ENCODE measurements around the gene RASSF1. TPM values are rescaled to one million over a fixed set of nuclear protein-coding genes. Genes with fewer than 3 reads are reported as not detected.

Gene RASSF1
- total and polyA plus RNA-seq, 2 of the 4 experiments (the other 2 are of a cell fraction) = 17.4 to 53.4 TPM

DNA sequence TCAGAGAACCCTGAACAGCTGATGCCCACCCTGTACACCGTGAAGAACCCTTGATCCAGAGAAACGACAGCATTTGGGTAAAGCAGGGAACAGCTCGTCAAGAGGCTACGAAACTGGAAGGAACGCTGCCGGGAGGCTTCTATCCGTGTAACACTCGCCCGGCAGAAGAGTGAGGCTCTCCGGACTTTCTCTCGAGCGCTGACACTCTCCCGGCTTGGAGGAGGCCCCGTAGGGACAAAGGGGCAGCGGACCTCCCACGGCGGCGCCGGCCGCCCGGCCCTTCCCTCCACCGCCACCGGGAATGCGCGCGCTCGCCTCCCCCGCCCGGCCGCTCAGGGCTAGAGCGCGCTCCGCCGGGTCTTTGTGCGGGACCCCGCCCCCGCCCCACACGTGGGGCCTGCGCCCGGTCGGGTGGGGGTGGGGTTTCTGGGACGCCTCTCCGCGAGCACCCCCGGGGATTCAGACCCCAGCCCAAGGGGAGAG, 19.7 kb downstream of the RASSF1 start:
- H3K36me3 ChIP-seq (ENCODE audit: control insufficient read depth, insufficient read depth, low read length) = peaks cover 38% of the 10 kb centered on the region
- H3K56ac ChIP-seq (ENCODE audit: extremely low read depth, insufficient read depth, low read length) = peak overlapping the region; percentile 90
- peak; percentile 75 for ATAC-seq (ENCODE audit: low read depth)
- peak overlapping the region; percentile 91 for H2AK9ac ChIP-seq (replicated peaks; ENCODE audit: low read depth, low read length, poor library complexity)
- peak overlapping the region; percentile 20 to 74 for H4K8ac ChIP-seq (ENCODE audit: low read depth in 2 of 2, low read length in 2 of 2)
- peak overlapping the region; percentile 58 for H3K4me3 ChIP-seq (ENCODE audit: insufficient read depth, low read depth, low read length)
- ChIA-PET CTCF (no interaction called here), POLR2A (ENCODE audit: unreplicated experiment) (interaction anchor here (0.6 kb wide), 1 partner anchor 26 kb away, joined by 10 read pairs; no protein-coding TSS in a partner anchor)
- no peak overlapping the region; the same call in 2 of the 3 replicates for H2BK15ac ChIP-seq (ENCODE audit: low read depth, low read length)
- peak overlapping the region; percentile 79 for H4K91ac ChIP-seq (ENCODE audit: insufficient read depth, low read depth, low read length)
- H3K4me2 ChIP-seq (ENCODE audit: low read depth, low read length) = peak overlapping the region; percentile 96
- no TSS peak for BruUV-seq (replicated peaks)
- peak overlapping the region; percentile 82 for H2AK5ac ChIP-seq (ENCODE audit: low read depth, low read length)
- peak overlapping the region; percentile 87 for H3K9ac ChIP-seq (ENCODE audit: low read depth, low read length)
- peak overlapping the region; percentile 31; the same call in 1 of the 2 replicates for H3K18ac ChIP-seq (ENCODE audit: low read depth, low read length)
- H3K27ac ChIP-seq (ENCODE audit: insufficient read depth, low read length) = peak overlapping the region; percentile 98
- in situ Hi-C loops (cut with MboI; ENCODE audit: low sequenced_read_pairs) = no loop called here
- peak overlapping the region; percentile 87 for H3K4ac ChIP-seq (ENCODE audit: low read depth, low read length)
- intact Hi-C loops (cut with micrococcal nuclease) = loop anchor here (5.0 kb wide), 1 partner anchor 59 kb away; no protein-coding TSS in a partner anchor
- TF ChIP-seq, protein P1, sequence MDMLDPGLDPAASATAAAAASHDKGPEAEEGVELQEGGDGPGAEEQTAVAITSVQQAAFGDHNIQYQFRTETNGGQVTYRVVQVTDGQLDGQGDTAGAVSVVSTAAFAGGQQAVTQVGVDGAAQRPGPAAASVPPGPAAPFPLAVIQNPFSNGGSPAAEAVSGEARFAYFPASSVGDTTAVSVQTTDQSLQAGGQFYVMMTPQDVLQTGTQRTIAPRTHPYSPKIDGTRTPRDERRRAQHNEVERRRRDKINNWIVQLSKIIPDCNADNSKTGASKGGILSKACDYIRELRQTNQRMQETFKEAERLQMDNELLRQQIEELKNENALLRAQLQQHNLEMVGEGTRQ (IDR thresholded peaks at IDR 0.05; ENCODE audit: low read depth, low read length) = peak; percentile 83
- TF ChIP-seq, protein P2, sequence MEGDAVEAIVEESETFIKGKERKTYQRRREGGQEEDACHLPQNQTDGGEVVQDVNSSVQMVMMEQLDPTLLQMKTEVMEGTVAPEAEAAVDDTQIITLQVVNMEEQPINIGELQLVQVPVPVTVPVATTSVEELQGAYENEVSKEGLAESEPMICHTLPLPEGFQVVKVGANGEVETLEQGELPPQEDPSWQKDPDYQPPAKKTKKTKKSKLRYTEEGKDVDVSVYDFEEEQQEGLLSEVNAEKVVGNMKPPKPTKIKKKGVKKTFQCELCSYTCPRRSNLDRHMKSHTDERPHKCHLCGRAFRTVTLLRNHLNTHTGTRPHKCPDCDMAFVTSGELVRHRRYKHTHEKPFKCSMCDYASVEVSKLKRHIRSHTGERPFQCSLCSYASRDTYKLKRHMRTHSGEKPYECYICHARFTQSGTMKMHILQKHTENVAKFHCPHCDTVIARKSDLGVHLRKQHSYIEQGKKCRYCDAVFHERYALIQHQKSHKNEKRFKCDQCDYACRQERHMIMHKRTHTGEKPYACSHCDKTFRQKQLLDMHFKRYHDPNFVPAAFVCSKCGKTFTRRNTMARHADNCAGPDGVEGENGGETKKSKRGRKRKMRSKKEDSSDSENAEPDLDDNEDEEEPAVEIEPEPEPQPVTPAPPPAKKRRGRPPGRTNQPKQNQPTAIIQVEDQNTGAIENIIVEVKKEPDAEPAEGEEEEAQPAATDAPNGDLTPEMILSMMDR (conservative IDR thresholded peaks at IDR 0.05; ENCODE audit: low read depth, low read length) = no peak
- peak; percentile 82; the same call in 1 of the 2 replicates for TF ChIP-seq MAZ (IDR thresholded peaks at IDR 0.05; ENCODE audit: borderline replicate concordance, low read depth, low read length)
- no peak for TF ChIP-seq RFX5 (IDR thresholded peaks at IDR 0.05; ENCODE audit: low read depth, low read length)
- peak; percentile 91 for TF ChIP-seq MXI1 (IDR thresholded peaks at IDR 0.05; ENCODE audit: borderline replicate concordance, low read depth, low read length)
- TF ChIP-seq, protein P3, sequence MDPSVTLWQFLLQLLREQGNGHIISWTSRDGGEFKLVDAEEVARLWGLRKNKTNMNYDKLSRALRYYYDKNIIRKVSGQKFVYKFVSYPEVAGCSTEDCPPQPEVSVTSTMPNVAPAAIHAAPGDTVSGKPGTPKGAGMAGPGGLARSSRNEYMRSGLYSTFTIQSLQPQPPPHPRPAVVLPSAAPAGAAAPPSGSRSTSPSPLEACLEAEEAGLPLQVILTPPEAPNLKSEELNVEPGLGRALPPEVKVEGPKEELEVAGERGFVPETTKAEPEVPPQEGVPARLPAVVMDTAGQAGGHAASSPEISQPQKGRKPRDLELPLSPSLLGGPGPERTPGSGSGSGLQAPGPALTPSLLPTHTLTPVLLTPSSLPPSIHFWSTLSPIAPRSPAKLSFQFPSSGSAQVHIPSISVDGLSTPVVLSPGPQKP (IDR thresholded peaks at IDR 0.05; ENCODE audit: borderline replicate concordance, low read depth, low read length) = no peak
- TF ChIP-seq BHLHE40 (IDR thresholded peaks at IDR 0.05; ENCODE audit: low read depth, low read length) = no peak
- no peak for TF ChIP-seq POLR2A (IDR thresholded peaks at IDR 0.05; ENCODE audit: low read depth, low read length)
- no peak for TF ChIP-seq SMC3 (IDR thresholded peaks at IDR 0.05; ENCODE audit: low read depth, low read length)
- TF ChIP-seq RCOR1 (IDR thresholded peaks at IDR 0.05; ENCODE audit: insufficient replicate concordance, low read length) = no peak
- TF ChIP-seq CEBPB (IDR thresholded peaks at IDR 0.05; ENCODE audit: low read depth, low read length) = no peak
- H3K4me1 ChIP-seq (ENCODE audit: control insufficient read depth, insufficient read depth, low read length) = peaks cover 25% of the 10 kb centered on the region
- peak overlapping the region; percentile 88 for H3K14ac ChIP-seq (replicated peaks; ENCODE audit: low read depth, low read length)
- peaks cover 26 to 56% of the 10 kb centered on the region in 2 experiments for H3K79me1 ChIP-seq (ENCODE audit: low read depth in 1 of 2, low read length in 2 of 2)
- no peaks in the 10 kb centered on the region for H3K27me3 ChIP-seq (ENCODE audit: control insufficient read depth, insufficient read depth, low read length)
- dilution Hi-C loops (cut with HindIII; ENCODE audit: low sequenced_read_pairs, unreplicated experiment) = no loop called here
- H2BK5ac ChIP-seq (ENCODE audit: low read depth, low read length, poor library complexity, severe bottlenecking) = peak overlapping the region; percentile 98
- no peaks in the 10 kb centered on the region for H3K9me3 ChIP-seq (ENCODE audit: control insufficient read depth, insufficient read depth, low read length)
- peak; percentile 55 for DNase-seq
- H4K20me1 ChIP-seq (ENCODE audit: insufficient read depth, low read length) = peaks cover 14% of the 10 kb centered on the region; the same call in 1 of the 2 replicates
- peak overlapping the region; percentile 54; the same call in 1 of the 2 replicates for H2BK120ac ChIP-seq (ENCODE audit: low read depth, low read length)
- 0% methylated on average over 14 of the region's 45 CpGs; no CpG with 5 or more reads in 1 of the 2 experiments for WGBS, 2 experiments (ENCODE audit: extremely low coverage in 2 of 2, insufficient read length in 1 of 2)
- H2BK20ac ChIP-seq (ENCODE audit: low read depth, low read length) = no peak overlapping the region
- peak overlapping the region; percentile 17 for H4K5ac ChIP-seq (ENCODE audit: low read depth, low read length)
- H3K9me1 ChIP-seq (ENCODE audit: insufficient read depth, low read length) = peaks cover 18% of the 10 kb centered on the region
- H3K23ac ChIP-seq (ENCODE audit: low read depth, low read length) = peak overlapping the region; percentile 93
- H2AFZ ChIP-seq (replicated peaks; ENCODE audit: low read length, poor library complexity) = peak overlapping the region; percentile 95

Measured in IMR-90 (cell line).